Lung (tissue), 12 donors: ENCODE data around the gene ADAMTS13. TPM values are rescaled to one million over a fixed set of nuclear protein-coding genes. Genes with fewer than 3 reads are reported as not detected.
"Not testable (repeated sequence)": the region's sequence is repeated elsewhere in the genome, so short reads cannot be mapped to it uniquely, and the experiment has no call there.

ENCODE experiments used
- ATAC-seq: fragments of 200-7000 bp; cut with Tn5 transposase; one replicate; pipeline ENCODE4 v1.9.1; 2020; ENCODE audit warnings: moderate number of reproducible peaks; ENCODE audit not compliant: insufficient read depth, low FRiP score
- DNase-seq, 3 donors: peaks; one replicate each; pipeline ENCODE4 v3.0.0-alpha.2; 2013 to 2017
- H3K27ac ChIP-seq, 2 donors: one replicate each; pipeline ENCODE4 v1.5.1; 2013; ENCODE audit warnings: mild to moderate bottlenecking in 2 of 2, moderate library complexity in 2 of 2, control low read depth in 1 of 2, inconsistent platforms in 1 of 2, low read depth in 1 of 2, low read length in 1 of 2
- H3K27me3 ChIP-seq, 3 donors: one replicate each; pipeline ENCODE4 v1.5.1; 2013; ENCODE audit warnings: low read length in 2 of 3; ENCODE audit not compliant: control insufficient read depth in 3 of 3, insufficient read depth in 3 of 3
- H3K36me3 ChIP-seq, 4 donors: one replicate each; pipeline ENCODE4 v1.5.1; 2013; ENCODE audit warnings: low read length in 4 of 4, mild to moderate bottlenecking in 1 of 4, moderate library complexity in 1 of 4; ENCODE audit not compliant: control insufficient read depth in 4 of 4, insufficient read depth in 4 of 4
- H3K4me1 ChIP-seq, 5 donors: one replicate each; pipeline ENCODE4 v1.5.1; 2013; ENCODE audit warnings: low read length in 5 of 5, mild to moderate bottlenecking in 2 of 5, moderate library complexity in 1 of 5; ENCODE audit not compliant: control insufficient read depth in 5 of 5, insufficient read depth in 5 of 5
- H3K4me3 ChIP-seq: one replicate; pipeline ENCODE4 v1.5.1; 2013; ENCODE audit warnings: mild to moderate bottlenecking, control low read depth, moderate library complexity
- H3K9ac ChIP-seq, 2 donors: one replicate each; pipeline ENCODE4 v1.5.1; 2013; ENCODE audit warnings: low read length in 2 of 2, control low read depth in 1 of 2; ENCODE audit not compliant: insufficient read depth in 1 of 2
- H3K9me3 ChIP-seq, 4 donors: one replicate each; pipeline ENCODE4 v1.5.1; 2013; ENCODE audit warnings: low read length in 3 of 4, mild to moderate bottlenecking in 1 of 4, moderate library complexity in 1 of 4; ENCODE audit not compliant: control insufficient read depth in 4 of 4, insufficient read depth in 3 of 4
- WGBS, 2 donors: extraction: QIAGEN DNeasy Blood & Tissue Kit; methylation state at CpG; one replicate each; pipeline ENCODE4 v1.1.7; 2013; 5-methylcytosine and 5-hydroxymethylcytosine counted together
- polyA plus RNA-seq, 2 donors: library from polyadenylated mRNA; stranded (reverse); fragments of 200-250 nt; gene quantifications; one replicate each; pipeline ENCODE4 v1.2.1, GENCODE V29; 2013
- total RNA-seq, 2 donors: library from RNA; depleted of rRNA in 1 of 2; stranded (reverse); fragments of >200 nt in 1 of 2; gene quantifications; one replicate each; pipeline ENCODE4 v1.2.1, GENCODE V29; 2014 to 2021
- TF ChIP-seq, protein P1 (sequence below): IDR thresholded peaks from 2 replicates; pipeline ENCODE4 v1.5.1; 2012; ENCODE audit warnings: mild to moderate bottlenecking; ENCODE audit errors: control extremely low read depth, extremely low read depth
- donor health status: control.
- donor health status: control.
- donor health status: Bipolar disorder and iron deficiency.
- donor health status: healthy.
- donor health status: DM: yes; HTN: yes; CAD: no.

The ADAMTS13 gene
- total and polyA plus RNA-seq, 4 donors, result 1.0 to 4.1 (median 2.9) TPM

DNA sequence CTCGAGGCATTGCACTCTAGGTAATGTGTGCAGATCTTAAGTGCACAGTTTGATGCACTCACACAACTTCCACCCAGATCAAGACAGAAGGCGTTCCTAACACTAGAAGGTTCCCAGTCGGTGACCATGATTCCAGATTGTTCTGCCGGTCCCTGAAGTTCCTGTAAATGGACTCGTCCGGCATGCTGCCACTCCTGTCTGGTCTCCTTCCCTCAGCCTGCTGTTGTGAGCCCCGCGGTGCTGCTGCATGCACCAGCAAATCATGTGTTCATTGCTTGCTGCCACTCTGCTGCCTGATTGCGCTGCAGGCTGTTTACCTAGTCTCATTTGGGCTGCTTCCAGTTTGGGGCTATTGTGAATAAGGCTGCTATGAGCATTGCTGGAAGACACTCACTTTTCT, 34.5 kb upstream of the ADAMTS13 start:
- WGBS, 2 donors, result 81 to 89% methylated on average over 9 of the region's 9 CpGs
- no peak overlapping the region for H3K9ac ChIP-seq
- ATAC-seq, result no peak
- no peak overlapping the region for H3K27ac ChIP-seq
- no peaks in the 10 kb centered on the region for H3K27me3 ChIP-seq
- H3K4me1 ChIP-seq, result no peaks in the 10 kb centered on the region
- no peaks in the 10 kb centered on the region for H3K9me3 ChIP-seq
- no peak for DNase-seq
- TF ChIP-seq, protein P1, sequence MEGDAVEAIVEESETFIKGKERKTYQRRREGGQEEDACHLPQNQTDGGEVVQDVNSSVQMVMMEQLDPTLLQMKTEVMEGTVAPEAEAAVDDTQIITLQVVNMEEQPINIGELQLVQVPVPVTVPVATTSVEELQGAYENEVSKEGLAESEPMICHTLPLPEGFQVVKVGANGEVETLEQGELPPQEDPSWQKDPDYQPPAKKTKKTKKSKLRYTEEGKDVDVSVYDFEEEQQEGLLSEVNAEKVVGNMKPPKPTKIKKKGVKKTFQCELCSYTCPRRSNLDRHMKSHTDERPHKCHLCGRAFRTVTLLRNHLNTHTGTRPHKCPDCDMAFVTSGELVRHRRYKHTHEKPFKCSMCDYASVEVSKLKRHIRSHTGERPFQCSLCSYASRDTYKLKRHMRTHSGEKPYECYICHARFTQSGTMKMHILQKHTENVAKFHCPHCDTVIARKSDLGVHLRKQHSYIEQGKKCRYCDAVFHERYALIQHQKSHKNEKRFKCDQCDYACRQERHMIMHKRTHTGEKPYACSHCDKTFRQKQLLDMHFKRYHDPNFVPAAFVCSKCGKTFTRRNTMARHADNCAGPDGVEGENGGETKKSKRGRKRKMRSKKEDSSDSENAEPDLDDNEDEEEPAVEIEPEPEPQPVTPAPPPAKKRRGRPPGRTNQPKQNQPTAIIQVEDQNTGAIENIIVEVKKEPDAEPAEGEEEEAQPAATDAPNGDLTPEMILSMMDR, result no peak
- no peak overlapping the region for H3K4me3 ChIP-seq
- H3K36me3 ChIP-seq, result no peaks in the 10 kb centered on the region

DNA sequence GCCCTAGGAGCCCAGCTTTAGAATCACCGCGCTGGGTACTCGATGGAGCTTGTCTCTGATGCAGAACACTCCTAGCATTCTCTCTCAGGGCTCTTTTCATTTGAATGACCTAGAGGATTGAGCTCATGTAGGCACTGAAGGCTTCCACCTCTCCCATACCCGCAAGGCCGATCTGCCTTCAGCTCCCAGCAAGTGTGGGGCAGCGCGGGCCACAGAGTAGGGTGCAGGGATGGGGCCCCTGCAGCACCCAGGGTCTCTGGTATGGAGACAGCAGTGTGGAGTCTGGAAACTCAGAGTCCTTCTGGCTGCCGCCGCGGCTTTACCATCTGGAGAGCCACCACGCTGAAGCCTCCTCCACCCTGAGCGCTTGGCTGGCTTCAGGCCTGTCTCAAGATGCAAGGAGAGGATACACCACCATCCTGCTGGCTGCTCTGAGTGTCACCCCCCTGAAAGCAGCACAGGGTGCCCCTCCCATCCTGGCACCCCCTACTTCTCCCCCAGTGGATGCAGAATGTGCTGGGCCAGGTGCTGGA, 33.1 kb upstream of the ADAMTS13 start:
- TF ChIP-seq, protein P1, result no peak
- 98 to 99% methylated on average over 12 of the region's 12 CpGs for WGBS, 2 donors
- ATAC-seq (no peak), DNase-seq (no peak)
- no peaks in the 10 kb centered on the region for H3K9me3 ChIP-seq
- no peaks in the 10 kb centered on the region for H3K4me1 ChIP-seq
- no peak overlapping the region for H3K9ac ChIP-seq
- no peak overlapping the region for H3K4me3 ChIP-seq
- peaks cover 0 to 1% (median 0%) of the 10 kb centered on the region in 3 donors for H3K27me3 ChIP-seq
- H3K27ac ChIP-seq, result no peak overlapping the region
- H3K36me3 ChIP-seq, result no peaks in the 10 kb centered on the region

DNA sequence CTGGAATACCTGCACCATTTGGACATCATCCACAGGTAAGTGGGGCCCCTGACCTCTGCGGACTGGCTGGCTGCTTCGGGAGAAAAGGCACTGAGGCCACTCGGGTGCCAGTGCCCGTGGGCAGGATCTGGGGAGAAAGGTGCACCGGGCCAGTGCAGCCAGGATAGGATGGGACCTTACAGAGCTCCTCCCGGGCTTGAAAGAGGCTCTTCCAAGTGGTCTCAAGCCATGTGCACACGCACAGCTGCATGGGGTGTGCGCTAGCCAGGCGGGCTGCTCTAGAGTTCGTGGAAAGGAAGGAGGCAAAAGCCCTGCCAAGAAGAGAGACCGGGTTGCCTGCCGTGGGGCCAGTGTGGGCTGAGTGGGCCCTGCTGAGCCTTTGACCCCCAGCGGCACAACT, 32.6 kb upstream of the ADAMTS13 start:
- Histone ChIP-seq H3K27ac (no peak overlapping the region), H3K36me3 (no peaks in the 10 kb centered on the region), H3K4me1 (no peaks in the 10 kb centered on the region), H3K9ac (no peak overlapping the region), H3K9me3 (no peaks in the 10 kb centered on the region), H3K4me3 (no peak overlapping the region), H3K27me3 (peaks cover 0 to 4% (median 0%) of the 10 kb centered on the region in 3 donors)
- TF ChIP-seq, protein P1, result no peak
- DNase-seq (no peak), ATAC-seq (no peak)
- WGBS, 2 donors, result 87% methylated on average over 13 of the region's 13 CpGs

DNA sequence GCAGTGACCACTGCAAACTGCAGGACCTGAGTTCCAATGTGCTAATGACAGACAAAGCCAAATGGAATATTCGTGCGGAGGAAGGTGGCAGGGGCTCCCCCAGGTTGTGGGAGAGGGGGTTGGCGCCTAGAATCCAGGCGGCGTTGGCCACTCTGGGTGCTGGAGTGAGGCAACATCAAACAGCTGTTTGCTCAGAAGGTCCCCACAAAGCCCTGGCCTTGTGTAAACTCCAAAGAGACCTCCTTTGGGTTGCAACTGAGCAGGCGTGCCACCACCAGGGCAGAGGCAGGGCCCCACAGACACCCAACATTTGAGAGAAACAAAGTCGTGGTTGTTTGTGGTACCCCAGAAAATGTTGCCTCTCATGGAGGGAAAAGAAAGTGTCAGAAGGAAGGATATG, 31.5 kb upstream of the ADAMTS13 start:
- TF ChIP-seq, protein P1, result no peak
- DNase-seq (no peak), ATAC-seq (no peak)
- Histone ChIP-seq H3K4me1 (no peaks in the 10 kb centered on the region), H3K27me3 (peaks cover 0 to 4% (median 0%) of the 10 kb centered on the region in 3 donors), H3K36me3 (no peaks in the 10 kb centered on the region), H3K9ac (no peak overlapping the region), H3K4me3 (no peak overlapping the region), H3K27ac (no peak overlapping the region), H3K9me3 (no peaks in the 10 kb centered on the region)
- 79 to 80% methylated on average over 7 of the region's 7 CpGs for WGBS, 2 donors

DNA sequence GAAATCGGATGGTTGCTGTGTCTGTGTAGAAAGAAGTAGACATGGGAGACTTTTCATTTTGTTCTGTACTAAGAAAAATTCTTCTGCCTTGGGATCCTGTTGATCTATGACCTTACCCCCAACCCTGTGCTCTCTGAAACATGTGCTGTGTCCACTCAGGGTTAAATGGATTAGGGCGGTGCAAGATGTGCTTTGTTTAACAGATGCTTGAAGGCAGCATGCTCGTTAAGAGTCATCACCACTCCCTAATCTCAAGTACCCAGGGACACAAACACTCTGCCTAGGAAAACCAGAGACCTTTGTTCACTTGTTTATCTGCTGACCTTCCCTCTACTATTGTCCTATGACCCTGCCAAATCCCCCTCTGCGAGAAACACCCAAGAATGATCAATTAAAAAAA, 30.7 kb upstream of the ADAMTS13 start:
- H3K4me1 ChIP-seq, H3K27ac ChIP-seq, ATAC-seq, H3K9me3 ChIP-seq, H3K4me3 ChIP-seq, H3K27me3 ChIP-seq, DNase-seq, H3K36me3 ChIP-seq, H3K9ac ChIP-seq: not testable (repeated sequence)
- WGBS, 2 donors, result 50 to 70% methylated on average over 2 to 3 of the region's 4 CpGs
